H1 (cell line): ENCODE results near the gene RNF144A. TPM values are rescaled to one million over a fixed set of nuclear protein-coding genes. Genes with fewer than 3 reads are reported as not detected.

Experiments
- ATF3 ChIP-seq: IDR thresholded peaks from 2 replicates; pipeline ENCODE4 v1.6.1; 2011; ENCODE audit warnings: low read depth, mild to moderate bottlenecking, low read length; ENCODE audit not compliant: insufficient read depth
- EZH2 ChIP-seq: fragments of 200-600 bp; sonication (generic); IDR thresholded peaks from 2 replicates; pipeline ENCODE4 v1.7.1; 2012; ENCODE audit warnings: low read depth, mild to moderate bottlenecking, moderate library complexity, low read length, inconsistent platforms; ENCODE audit not compliant: severe bottlenecking
- MAX ChIP-seq: IDR thresholded peaks from 2 replicates; pipeline ENCODE4 v1.6.1; 2012; ENCODE audit warnings: inconsistent platforms
- POLR2AphosphoS5 ChIP-seq: IDR thresholded peaks from 2 replicates; pipeline ENCODE4 v1.6.1; 2011; ENCODE audit warnings: low read depth, low read length
- RAD21 ChIP-seq, 2 experiments: IDR thresholded peaks in 1 of 2; conservative IDR thresholded peaks in 1 of 2; 2 replicates each; pipeline ENCODE4 v1.6.1; 2011; ENCODE audit warnings: low read depth in 2 of 2, low read length in 2 of 2, improper control_type of control experiment in 1 of 2, inconsistent platforms in 1 of 2, mild to moderate bottlenecking in 1 of 2, moderate library complexity in 1 of 2
- TBP ChIP-seq: IDR thresholded peaks from 2 replicates; pipeline ENCODE4 v1.6.1; 2011; ENCODE audit warnings: low read depth, low read length, improper control_type of control experiment
- polyA plus RNA-seq, 7 experiments: library from polyadenylated mRNA; depleted of rRNA in 3 of 7; stranded (reverse) in 5 of 7; unstranded in 2 of 7; fragments of >200 nt in 5 of 7; fragments of 200-250 nt in 2 of 7; gene quantifications; 1 replicate in 5 of 7; 2 replicates in 1 of 7; 4 replicates in 1 of 7; pipeline versions ENCODE4 v1.2.1 to v1.2.3, GENCODE V29; 2011 to 2013; ENCODE audit warnings: missing spikeins in 2 of 7, mixed read lengths in 2 of 7
- total RNA-seq: library from RNA; stranded (reverse); fragmentation: NEBNext Ultra II Directional; extraction: Animal tissue kit (Norgen Biotek cat#: 25700); gene quantifications from 2 replicates; pipeline ENCODE4 v1.2.1, GENCODE V29; 2021

The RNF144A gene
- total and polyA plus RNA-seq, 2 of the 8 experiments (the other 6 are each of a cell fraction or from before 2014, with no cell fraction given): 14.0 to 15.0 TPM

- TF ChIP-seq ATF3: no peak
- TF ChIP-seq TBP: no peak
- TF ChIP-seq RAD21 (IDR thresholded peaks at IDR 0.05 in 1 of 2, conservative IDR thresholded peaks at IDR 0.05 in 1 of 2; ENCODE audit: low read depth in 2 of 2, low read length in 2 of 2): peak; percentile 30 to 45; a peak in 2 of 4 replicates
- TF ChIP-seq EZH2: no peak
- TF ChIP-seq MAX: no peak
- TF ChIP-seq POLR2AphosphoS5: no peak
Measured at GRCh38 chr2:7034303-7034702, 117.1 kb downstream of the RNF144A start (continued).
